A549 (cell line): ENCODE results near the gene GALNT14. TPM values are rescaled to one million over a fixed set of nuclear protein-coding genes. Genes with fewer than 3 reads are reported as not detected.
A peak's percentile ranks its signal among the peaks of the same experiment; 100 is the strongest.

Experiments
- ATAC-seq, 2 experiments: fragments of 200-7000 bp in 1 of 2; fragments of >200 bp in 1 of 2; cut with Nextera tagmentation in 1 of 2; cut with Tn5 transposase in 1 of 2; 3 replicates each; pipeline versions ENCODE4 v1.8.0 to v1.9.1; 2018 to 2020; ENCODE audit warnings: mild to moderate bottlenecking in 1 of 2, moderate library complexity in 1 of 2
- CTCF ChIA-PET: fragments of 300-600 bp; sonication (Branson Sonifier 250); formaldehyde crosslinking; extraction: SDS; loops from one replicate; lab custom pipeline; 2021; ENCODE audit warnings: antibody characterized with exemption, inconsistent platforms; lab: Yijun Ruan, JAX
- POLR2A ChIA-PET: fragments of 350-600 bp; formaldehyde crosslinking; extraction: SDS; loops from one replicate; lab custom pipeline; 2021; ENCODE audit warnings: antibody characterized with exemption, inconsistent platforms; lab: Yijun Ruan, JAX
- DNase-seq, 2 experiments: peaks; one replicate each; pipeline versions ENCODE4 v3.0.0 to v3.0.0-alpha.2; 2011 to 2016; ENCODE audit warnings: low read depth in 1 of 2, low spot score in 1 of 2
- FAIRE-seq: peaks from 2 replicates; lab custom pipeline; 2011; peaks lifted over from hg19 to GRCh38; lab: Jason Lieb, UNC
- H3K27ac ChIP-seq, 2 experiments: fragments of >200 bp; sonication (Bioruptor Twin); formaldehyde crosslinking; 3 replicates each; pipeline ENCODE4 v1.5.1; 2016 to 2017
- H3K4me1 ChIP-seq: fragments of >200 bp; sonication (Bioruptor Twin); formaldehyde crosslinking; 3 replicates; pipeline ENCODE4 v1.6.1; 2016
- H3K4me2 ChIP-seq: fragments of >200 bp; sonication (Bioruptor Twin); formaldehyde crosslinking; 3 replicates; pipeline ENCODE4 v1.6.1; 2016
- H3K4me3 ChIP-seq: fragments of >200 bp; sonication (Bioruptor Twin); formaldehyde crosslinking; 3 replicates; pipeline ENCODE4 v1.5.1; 2016
- H3K9me3 ChIP-seq: fragments of >200 bp; sonication (Bioruptor Twin); formaldehyde crosslinking; 3 replicates; pipeline ENCODE4 v1.6.1; 2016
- CBX8 ChIP-seq: fragments of 200-600 bp; sonication (generic); IDR thresholded peaks from 2 replicates; pipeline ENCODE4 v1.6.1; 2016
- EHMT2 ChIP-seq: fragments of 200-600 bp; sonication (generic); IDR thresholded peaks from 2 replicates; pipeline ENCODE4 v1.6.1; 2016; ENCODE audit warnings: antibody characterized with exemption, low read depth, mild to moderate bottlenecking, moderate library complexity
- FOXS1 ChIP-seq: fragments of 250-450 bp; sonication (Bioruptor Pico); IDR thresholded peaks from 2 replicates; pipeline ENCODE4 v1.5.0; 2020; ENCODE audit warnings: mild to moderate bottlenecking, moderate library complexity
- HDAC2 ChIP-seq: fragments of 200-600 bp; sonication (generic); IDR thresholded peaks from 2 replicates; pipeline ENCODE4 v1.6.1; 2016
- KDM5A ChIP-seq: fragments of 200-600 bp; sonication (generic); IDR thresholded peaks from 2 replicates; pipeline ENCODE4 v1.6.1; 2016; ENCODE audit warnings: antibody characterized with exemption, mild to moderate bottlenecking
- PHF8 ChIP-seq: fragments of 200-600 bp; sonication (generic); IDR thresholded peaks from 2 replicates; pipeline ENCODE4 v1.6.1; 2016; ENCODE audit warnings: low read depth, mild to moderate bottlenecking, antibody characterized with exemption, moderate library complexity, borderline replicate concordance
- POLR2AphosphoS2 ChIP-seq: conservative IDR thresholded peaks from 2 replicates; pipeline ENCODE4 v1.6.1; 2012; ENCODE audit warnings: low read length, improper control_type of control experiment, inconsistent platforms
- ZC3H11A ChIP-seq: fragments of 450-650 bp; IDR thresholded peaks from 2 replicates; pipeline ENCODE4 v1.6.1; 2014; ENCODE audit warnings: antibody characterized with exemption, mild to moderate bottlenecking
- ZFP36 ChIP-seq: fragments of 450-650 bp; IDR thresholded peaks from 2 replicates; pipeline ENCODE4 v1.6.1; 2014; ENCODE audit warnings: borderline replicate concordance; ENCODE audit not compliant: partially characterized antibody
- ZNF302 ChIP-seq: fragments of 250-450 bp; sonication (Bioruptor Pico); IDR thresholded peaks from 2 replicates; pipeline ENCODE4 v1.9.0; 2021; ENCODE audit warnings: inconsistent platforms, mild to moderate bottlenecking, moderate library complexity
- WGBS: methylation state at CpG from one replicate; pipeline ENCODE4 v1.1.6; 2017; ENCODE audit errors: missing lambda C conversion rate; 5-methylcytosine and 5-hydroxymethylcytosine counted together
- polyA plus RNA-seq, 4 experiments: library from polyadenylated mRNA; depleted of rRNA in 3 of 4; stranded (reverse); fragments of >200 nt; fragmentation: RNase III in 1 of 4; extraction: RNeasy Plus Mini Kit Qiagen cat#74134 plus additional on column Dnase treatment in 1 of 4; gene quantifications; 2 replicates in 3 of 4; 3 replicates in 1 of 4; pipeline ENCODE4 v1.2.3, GENCODE V29; 2011 to 2017
- TF ChIP-seq, protein P1 (sequence below): fragments of 250-450 bp; sonication (Bioruptor Pico); IDR thresholded peaks from 2 replicates; pipeline ENCODE4 v1.5.0; 2020; ENCODE audit warnings: low read depth, mild to moderate bottlenecking, moderate library complexity
- TF ChIP-seq, protein P2 (sequence below): fragments of 200-600 bp; sonication (generic); IDR thresholded peaks from 2 replicates; pipeline ENCODE4 v1.6.1; 2016; ENCODE audit warnings: antibody characterized with exemption, mild to moderate bottlenecking, moderate library complexity
- TF ChIP-seq, protein P3 (sequence below): IDR thresholded peaks from 2 replicates; pipeline ENCODE4 v1.6.1; 2012
- TF ChIP-seq, protein P4 (sequence below): fragments of 450-650 bp; IDR thresholded peaks from 2 replicates; pipeline ENCODE4 v1.6.1; 2014; ENCODE audit warnings: antibody characterized with exemption
- TF ChIP-seq, protein P5 (sequence below): fragments of 150-350 bp; IDR thresholded peaks from 2 replicates; pipeline ENCODE4 v1.6.1; 2014; ENCODE audit warnings: low read depth, mild to moderate bottlenecking, low read length

GALNT14 gene
- polyA plus RNA-seq, 2 of the 4 experiments (the other 2 are of a cell fraction) = 34.4 to 38.3 TPM

DNA sequence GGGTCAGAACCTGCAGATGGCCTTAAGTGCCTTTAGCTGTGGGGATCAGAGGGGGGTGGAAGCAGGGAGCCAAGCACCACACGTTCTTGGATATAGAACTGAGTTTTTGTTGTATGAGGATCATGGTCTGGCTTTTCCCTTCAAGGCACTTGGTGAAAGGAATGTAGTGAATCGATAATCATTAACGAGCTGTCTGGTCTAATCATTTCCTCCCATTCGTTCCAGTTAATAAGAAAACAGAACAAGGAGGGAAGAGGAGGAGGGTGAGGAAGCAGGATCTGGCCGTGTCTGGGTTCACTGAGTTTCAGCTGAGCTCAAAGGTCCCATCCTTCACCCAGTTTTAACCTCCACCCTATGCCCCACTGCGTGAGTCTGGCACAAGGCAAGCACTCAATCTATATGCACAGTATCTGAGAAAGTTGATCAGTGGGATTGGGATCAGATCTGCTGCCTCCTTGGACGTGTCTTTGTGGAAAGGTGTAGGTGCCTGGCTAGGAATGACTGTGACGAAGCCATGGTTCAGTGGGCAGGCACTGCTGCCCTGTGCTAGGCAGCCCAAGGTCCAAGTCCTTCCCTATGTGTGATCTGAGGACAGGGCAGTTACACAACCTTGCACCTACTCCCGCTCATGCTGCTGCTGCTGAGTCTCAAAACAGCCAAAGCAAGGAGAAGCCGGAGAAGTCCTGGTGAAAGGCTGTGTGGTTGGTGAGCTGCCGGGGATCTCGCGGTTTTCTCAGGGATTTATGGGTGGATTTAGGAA lies 54.8 kb downstream of the GALNT14 start:
- TF ChIP-seq, protein P1, sequence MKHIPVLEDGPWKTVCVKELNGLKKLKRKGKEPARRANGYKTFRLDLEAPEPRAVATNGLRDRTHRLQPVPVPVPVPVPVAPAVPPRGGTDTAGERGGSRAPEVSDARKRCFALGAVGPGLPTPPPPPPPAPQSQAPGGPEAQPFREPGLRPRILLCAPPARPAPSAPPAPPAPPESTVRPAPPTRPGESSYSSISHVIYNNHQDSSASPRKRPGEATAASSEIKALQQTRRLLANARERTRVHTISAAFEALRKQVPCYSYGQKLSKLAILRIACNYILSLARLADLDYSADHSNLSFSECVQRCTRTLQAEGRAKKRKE (CRISPR knock-in tag) = no peak
- TF ChIP-seq, protein P2, sequence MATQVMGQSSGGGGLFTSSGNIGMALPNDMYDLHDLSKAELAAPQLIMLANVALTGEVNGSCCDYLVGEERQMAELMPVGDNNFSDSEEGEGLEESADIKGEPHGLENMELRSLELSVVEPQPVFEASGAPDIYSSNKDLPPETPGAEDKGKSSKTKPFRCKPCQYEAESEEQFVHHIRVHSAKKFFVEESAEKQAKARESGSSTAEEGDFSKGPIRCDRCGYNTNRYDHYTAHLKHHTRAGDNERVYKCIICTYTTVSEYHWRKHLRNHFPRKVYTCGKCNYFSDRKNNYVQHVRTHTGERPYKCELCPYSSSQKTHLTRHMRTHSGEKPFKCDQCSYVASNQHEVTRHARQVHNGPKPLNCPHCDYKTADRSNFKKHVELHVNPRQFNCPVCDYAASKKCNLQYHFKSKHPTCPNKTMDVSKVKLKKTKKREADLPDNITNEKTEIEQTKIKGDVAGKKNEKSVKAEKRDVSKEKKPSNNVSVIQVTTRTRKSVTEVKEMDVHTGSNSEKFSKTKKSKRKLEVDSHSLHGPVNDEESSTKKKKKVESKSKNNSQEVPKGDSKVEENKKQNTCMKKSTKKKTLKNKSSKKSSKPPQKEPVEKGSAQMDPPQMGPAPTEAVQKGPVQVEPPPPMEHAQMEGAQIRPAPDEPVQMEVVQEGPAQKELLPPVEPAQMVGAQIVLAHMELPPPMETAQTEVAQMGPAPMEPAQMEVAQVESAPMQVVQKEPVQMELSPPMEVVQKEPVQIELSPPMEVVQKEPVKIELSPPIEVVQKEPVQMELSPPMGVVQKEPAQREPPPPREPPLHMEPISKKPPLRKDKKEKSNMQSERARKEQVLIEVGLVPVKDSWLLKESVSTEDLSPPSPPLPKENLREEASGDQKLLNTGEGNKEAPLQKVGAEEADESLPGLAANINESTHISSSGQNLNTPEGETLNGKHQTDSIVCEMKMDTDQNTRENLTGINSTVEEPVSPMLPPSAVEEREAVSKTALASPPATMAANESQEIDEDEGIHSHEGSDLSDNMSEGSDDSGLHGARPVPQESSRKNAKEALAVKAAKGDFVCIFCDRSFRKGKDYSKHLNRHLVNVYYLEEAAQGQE = peak; percentile 76
- TF ChIP-seq, all 56 proteins: peak for 1
- WGBS = 62% methylated on average over 13 of the region's 13 CpGs
- peak overlapping the region; percentile 16; the same call in 2 of the 3 replicates for H3K4me2 ChIP-seq
- FAIRE-seq = no peak
- H3K27ac ChIP-seq = peak overlapping the region in 1 of 2 experiments; percentile 7; a peak in 3 of 6 replicates
- POLR2A ChIA-PET = no interaction called here
- CTCF ChIA-PET = interaction anchor here (3.1 kb wide), 1 partner anchor 87 kb away, joined by 7 read pairs; no protein-coding TSS in a partner anchor
- DNase-seq = no peak
- peaks cover 46% of the 10 kb centered on the region for H3K4me1 ChIP-seq
- ATAC-seq = peak; percentile 26 to 44; a peak in 3 of 6 replicates
- no peak overlapping the region for H3K4me3 ChIP-seq
- no peaks in the 10 kb centered on the region for H3K9me3 ChIP-seq

DNA sequence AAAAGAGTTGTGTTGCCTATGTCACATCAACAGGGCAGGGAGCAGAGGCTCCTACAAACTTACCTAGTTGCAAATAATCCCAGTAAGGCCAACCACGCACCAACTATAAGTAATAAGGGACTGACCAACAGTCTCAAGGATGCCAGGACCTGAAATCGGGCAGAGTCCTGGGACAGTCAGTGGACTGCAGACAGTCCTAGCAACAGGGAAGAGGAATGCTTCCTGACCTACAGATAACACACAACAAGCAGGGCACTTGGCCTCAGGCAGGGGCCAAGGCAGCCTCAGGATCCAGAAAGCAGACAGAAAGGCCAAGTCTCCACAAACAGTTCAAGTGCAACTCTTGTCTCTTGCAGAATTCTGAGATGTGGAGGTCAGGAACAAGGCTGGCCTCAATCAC lies 56.2 kb downstream of the GALNT14 start:
- no peak for FAIRE-seq
- POLR2A ChIA-PET = no interaction called here
- CTCF ChIA-PET = interaction anchor here (1.4 to 3.1 kb wide), 3 partner anchors 14 to 88 kb away, joined by 5 to 7 read pairs (median 5); partner anchors contain the start of gene GALNT14

DNA sequence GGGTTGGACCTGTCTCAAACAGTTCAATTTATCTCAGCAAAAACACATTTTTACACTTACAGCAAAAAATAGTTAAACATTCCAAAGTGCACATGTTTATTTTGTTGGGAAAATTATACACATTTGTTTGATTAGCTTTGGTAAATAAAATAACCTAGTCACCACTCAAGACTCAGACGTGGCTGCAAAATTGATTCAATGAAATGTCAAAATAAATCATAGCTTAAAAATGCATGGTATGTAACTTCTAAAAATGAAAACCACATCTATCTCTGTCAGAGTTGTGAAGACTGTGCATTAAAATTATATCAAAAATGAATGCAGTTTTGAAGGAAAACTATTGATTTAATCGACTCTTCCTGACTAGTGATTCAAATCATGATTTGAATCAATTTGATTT lies 56.7 kb downstream of the GALNT14 start:
- peak; percentile 92 for FAIRE-seq

More for the DNA sequence above, 56.2 kb downstream of the GALNT14 start:
- WGBS = 72% methylated on average over 2 of the region's 2 CpGs
- DNase-seq (no peak), ATAC-seq (peak in 1 of 2 experiments; percentile 54; a peak in 3 of 6 replicates)
- TF ChIP-seq HDAC2 (no peak), CBX8 (no peak), ZC3H11A (no peak), KDM5A (no peak), PHF8 (no peak), EHMT2 (no peak), ZFP36 (no peak)
- TF ChIP-seq, protein P3, sequence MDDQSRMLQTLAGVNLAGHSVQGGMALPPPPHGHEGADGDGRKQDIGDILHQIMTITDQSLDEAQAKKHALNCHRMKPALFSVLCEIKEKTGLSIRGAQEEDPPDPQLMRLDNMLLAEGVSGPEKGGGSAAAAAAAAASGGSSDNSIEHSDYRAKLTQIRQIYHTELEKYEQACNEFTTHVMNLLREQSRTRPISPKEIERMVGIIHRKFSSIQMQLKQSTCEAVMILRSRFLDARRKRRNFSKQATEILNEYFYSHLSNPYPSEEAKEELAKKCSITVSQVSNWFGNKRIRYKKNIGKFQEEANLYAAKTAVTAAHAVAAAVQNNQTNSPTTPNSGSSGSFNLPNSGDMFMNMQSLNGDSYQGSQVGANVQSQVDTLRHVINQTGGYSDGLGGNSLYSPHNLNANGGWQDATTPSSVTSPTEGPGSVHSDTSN = no peak
- Histone ChIP-seq H3K27ac (peak overlapping the region in 1 of 2 experiments; percentile 43; a peak in 2 of 6 replicates), H3K9me3 (no peaks in the 10 kb centered on the region), H3K4me3 (no peak overlapping the region), H3K4me2 (peak overlapping the region; percentile 52), H3K4me1 (peaks cover 47% of the 10 kb centered on the region)

More for the DNA sequence above, 56.7 kb downstream of the GALNT14 start:
- POLR2A ChIA-PET = interaction anchor here (0.7 kb wide), 1 partner anchor 80 kb away, joined by 3 read pairs; no protein-coding TSS in a partner anchor
- peak overlapping the region; percentile 52 for H3K4me2 ChIP-seq
- 23% methylated on average over 2 of the region's 2 CpGs for WGBS
- no peak overlapping the region for H3K4me3 ChIP-seq
- H3K27ac ChIP-seq = no peak overlapping the region; a peak in 1 of 6 replicates
- peaks cover 47% of the 10 kb centered on the region for H3K4me1 ChIP-seq
- TF ChIP-seq ZNF302 (CRISPR knock-in tag) = no peak
- TF ChIP-seq, protein P4, sequence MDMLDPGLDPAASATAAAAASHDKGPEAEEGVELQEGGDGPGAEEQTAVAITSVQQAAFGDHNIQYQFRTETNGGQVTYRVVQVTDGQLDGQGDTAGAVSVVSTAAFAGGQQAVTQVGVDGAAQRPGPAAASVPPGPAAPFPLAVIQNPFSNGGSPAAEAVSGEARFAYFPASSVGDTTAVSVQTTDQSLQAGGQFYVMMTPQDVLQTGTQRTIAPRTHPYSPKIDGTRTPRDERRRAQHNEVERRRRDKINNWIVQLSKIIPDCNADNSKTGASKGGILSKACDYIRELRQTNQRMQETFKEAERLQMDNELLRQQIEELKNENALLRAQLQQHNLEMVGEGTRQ = no peak
- TF ChIP-seq PHF8 = no peak
- no peak for TF ChIP-seq POLR2AphosphoS2
- TF ChIP-seq FOXS1 (CRISPR knock-in tag) = no peak
- TF ChIP-seq, protein P5, sequence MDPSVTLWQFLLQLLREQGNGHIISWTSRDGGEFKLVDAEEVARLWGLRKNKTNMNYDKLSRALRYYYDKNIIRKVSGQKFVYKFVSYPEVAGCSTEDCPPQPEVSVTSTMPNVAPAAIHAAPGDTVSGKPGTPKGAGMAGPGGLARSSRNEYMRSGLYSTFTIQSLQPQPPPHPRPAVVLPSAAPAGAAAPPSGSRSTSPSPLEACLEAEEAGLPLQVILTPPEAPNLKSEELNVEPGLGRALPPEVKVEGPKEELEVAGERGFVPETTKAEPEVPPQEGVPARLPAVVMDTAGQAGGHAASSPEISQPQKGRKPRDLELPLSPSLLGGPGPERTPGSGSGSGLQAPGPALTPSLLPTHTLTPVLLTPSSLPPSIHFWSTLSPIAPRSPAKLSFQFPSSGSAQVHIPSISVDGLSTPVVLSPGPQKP = no peak
- ATAC-seq (no peak), DNase-seq (no peak)
- CTCF ChIA-PET = interaction anchor here (1.4 to 3.1 kb wide), 3 partner anchors 14 to 89 kb away, joined by 5 to 7 read pairs (median 5); partner anchors contain the start of gene GALNT14
- no peaks in the 10 kb centered on the region for H3K9me3 ChIP-seq
